CD4-positive, alpha-beta T cell treated with Interleukin-21 for 1 hour (primary cell): ENCODE measurements around the gene SLC6A17.

Experiments used
- DNase-seq: peaks from one replicate; pipeline ENCODE4 v3.0.0-alpha.2; 2020

SLC6A17 gene

DNA sequence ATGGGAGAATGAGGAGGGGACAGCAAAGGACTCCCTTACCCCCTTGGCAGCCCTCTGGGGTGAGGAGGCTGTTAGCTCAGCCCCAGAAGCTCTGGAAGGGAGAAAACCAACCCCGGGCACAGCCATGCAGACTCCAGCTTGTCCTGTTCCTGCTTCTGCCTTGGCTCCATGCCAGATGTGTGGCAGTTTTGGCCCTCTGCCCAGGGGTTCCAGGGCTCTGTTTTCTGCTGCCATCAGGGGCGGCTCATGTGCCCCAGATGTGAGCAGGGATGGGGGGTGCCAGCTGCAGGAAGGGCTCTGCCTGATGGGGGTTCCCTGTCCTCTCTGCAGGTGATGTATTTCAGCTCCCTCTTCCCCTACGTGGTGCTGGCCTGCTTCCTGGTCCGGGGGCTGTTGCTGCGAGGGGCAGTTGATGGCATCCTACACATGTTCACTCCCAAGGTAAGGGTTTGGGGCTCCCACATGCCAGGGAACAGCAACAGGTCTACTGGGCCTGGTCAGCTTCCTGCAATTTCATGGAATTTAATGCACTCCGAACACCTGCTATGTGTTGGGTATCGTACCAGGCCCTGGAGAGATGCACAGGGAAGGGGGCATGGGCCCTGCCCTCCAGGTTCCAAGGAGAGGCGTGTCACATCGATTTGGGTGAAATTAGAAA, 26.1 kb downstream of the SLC6A17 start:
- no peak for DNase-seq

- no peak for DNase-seq
Observed at GRCh38 chr1:110177775-110178174, 27.5 kb downstream of the SLC6A17 start.

DNA sequence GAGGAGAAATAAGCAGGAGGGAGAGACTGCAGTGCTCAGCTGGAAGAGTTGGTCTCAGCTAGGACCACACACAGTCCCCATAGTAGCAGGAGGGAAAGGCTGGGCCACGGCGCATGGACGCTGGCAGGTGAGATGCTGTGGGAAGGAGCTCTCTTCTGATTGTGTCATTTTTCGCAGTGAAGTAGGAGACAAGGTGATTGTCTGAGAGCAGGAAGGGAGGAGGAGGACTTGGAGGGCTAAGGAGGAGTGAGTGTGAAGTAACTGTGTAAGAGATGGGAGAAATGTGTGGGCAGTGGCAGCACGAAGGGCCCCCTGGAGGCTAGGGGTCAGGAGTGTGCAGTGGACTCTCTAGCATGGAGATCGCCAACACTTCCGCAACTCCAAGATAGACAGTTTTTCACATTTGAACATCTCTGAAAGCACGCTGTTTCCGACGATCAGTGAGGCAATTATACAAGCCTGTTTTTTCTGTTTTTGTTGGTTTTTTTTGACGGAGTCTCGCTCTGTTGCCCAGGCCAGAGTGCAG, 33.4 kb downstream of the SLC6A17 start:
- DNase-seq, result no peak

DNA sequence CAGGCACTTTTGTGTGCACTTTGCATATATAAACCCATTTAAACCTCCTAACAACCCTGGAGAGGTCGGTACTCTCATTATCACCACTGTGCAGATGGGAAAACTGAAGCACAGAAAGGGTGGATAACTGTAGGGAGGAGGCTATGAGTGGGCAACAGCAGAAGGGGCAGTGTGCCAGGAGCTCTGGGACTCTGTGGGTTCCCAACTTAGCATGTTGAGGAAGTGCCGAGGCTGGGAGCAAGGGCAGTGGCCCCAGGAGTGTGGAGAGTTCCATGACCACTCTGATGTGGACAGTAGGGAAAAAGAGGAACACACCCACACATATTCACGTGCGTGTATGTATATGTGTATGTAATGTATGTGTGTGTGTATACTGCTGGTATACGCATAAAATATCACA, 34.2 kb downstream of the SLC6A17 start:
- no peak for DNase-seq

- DNase-seq, result no peak
Observed at GRCh38 chr1:110185181-110185580, 34.9 kb downstream of the SLC6A17 start.

GRCh38 chr1:110186558-110186957, 36.3 kb downstream of the SLC6A17 start:
- DNase-seq, result no peak

DNA sequence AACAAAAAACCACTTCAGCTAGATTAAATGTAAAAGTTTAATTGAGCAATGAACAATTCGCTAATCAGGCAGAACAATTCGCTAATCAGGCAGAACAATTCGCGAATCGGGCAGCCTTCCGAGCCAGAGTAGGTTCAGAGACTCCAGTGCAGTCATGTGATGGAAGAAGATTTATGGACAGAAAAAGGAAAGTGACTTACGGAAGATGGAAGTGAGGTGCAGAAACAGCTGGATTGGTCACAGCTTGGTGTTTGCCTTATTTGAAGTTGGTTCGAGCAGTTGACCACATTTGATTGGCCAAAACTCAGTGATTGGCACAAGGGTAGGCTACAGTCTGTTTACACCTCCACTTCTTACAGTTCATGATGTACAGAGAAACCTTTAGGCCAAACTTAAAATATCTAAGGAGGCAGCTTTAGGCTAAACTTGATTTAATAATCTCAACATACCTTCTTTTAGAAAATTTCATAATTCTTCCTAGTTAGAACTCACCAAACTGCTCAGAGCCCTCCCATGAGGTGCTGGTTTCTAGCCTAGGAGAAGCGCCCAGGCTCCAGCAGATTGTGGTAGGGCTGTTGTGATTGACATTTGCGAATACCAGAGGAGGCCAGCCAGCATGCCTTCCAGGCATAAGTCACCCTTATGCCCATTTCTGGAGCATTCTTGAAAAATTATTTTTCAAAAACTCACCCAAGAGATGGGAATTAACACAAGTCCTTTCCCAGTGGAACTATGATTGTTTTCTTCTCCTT, 37.0 kb downstream of the SLC6A17 start:
- no peak for DNase-seq

- DNase-seq, result no peak
Observed at GRCh38 chr1:110188035-110188618, 37.8 kb downstream of the SLC6A17 start.

- DNase-seq, result no peak
Observed at GRCh38 chr1:110189181-110189580, 38.9 kb downstream of the SLC6A17 start.

- DNase-seq, result no peak
Observed at GRCh38 chr1:110190282-110190929, 40.1 kb downstream of the SLC6A17 start.

GRCh38 chr1:110192541-110192940, 42.2 kb downstream of the SLC6A17 start:
- DNase-seq, result no peak

DNA sequence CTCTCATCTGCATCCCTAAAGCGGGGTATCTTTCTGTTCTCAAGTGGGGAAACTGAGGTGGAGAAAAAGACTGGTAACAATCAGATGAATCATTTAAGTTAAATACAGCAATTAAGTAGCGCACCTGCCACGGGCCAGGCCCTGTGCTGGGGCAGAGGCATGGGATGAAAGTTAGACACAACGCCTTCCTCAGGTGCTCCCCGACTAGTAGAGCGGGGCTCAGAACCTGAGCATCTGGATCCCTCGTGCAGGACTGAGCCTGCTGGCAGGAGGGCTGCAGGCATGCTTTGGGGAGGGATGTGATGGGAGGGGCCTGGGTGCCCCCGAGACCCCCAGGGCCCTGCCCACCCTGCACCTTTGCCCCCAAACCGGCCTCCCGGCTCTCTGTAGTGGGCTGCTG, 44.9 kb downstream of the SLC6A17 start:
- DNase-seq, result no peak

GRCh38 chr1:110196917-110197765, 46.8 kb downstream of the SLC6A17 start:
- peak; percentile 70 for DNase-seq

DNA sequence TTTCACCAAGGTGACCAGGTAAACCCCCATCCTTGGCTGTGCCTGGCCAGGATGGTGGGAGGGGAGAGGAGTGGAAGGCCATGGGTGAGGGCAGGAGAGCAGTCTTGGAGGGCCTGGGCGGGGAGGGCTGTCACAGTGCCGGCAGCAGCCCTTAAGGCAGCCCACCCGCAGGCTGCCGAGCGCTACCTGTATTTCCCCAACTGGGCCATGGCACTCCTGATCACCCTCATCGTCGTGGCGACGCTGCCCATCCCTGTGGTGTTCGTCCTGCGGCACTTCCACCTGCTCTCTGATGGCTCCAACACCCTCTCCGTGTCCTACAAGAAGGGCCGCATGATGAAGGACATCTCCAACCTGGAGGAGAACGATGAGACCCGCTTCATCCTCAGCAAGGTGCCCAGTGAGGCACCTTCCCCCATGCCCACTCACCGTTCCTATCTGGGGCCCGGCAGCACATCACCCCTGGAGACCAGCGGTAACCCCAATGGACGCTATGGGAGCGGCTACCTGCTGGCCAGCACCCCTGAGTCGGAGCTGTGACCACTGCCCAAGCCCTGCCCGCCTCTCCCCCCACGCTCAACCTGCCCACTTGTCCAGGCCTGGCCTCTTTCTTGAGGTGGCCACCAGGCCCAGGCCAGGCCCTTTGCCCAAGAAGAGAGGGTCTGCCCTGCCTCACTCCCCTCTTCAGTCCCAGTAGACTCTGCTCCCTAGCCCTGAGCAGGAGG, 47.8 kb downstream of the SLC6A17 start:
- no peak for DNase-seq

- DNase-seq, result no peak
Observed at GRCh38 chr1:110198746-110199145, 48.5 kb downstream of the SLC6A17 start.

- DNase-seq, result no peak
Observed at GRCh38 chr1:110200190-110200589, 49.9 kb downstream of the SLC6A17 start.

DNA sequence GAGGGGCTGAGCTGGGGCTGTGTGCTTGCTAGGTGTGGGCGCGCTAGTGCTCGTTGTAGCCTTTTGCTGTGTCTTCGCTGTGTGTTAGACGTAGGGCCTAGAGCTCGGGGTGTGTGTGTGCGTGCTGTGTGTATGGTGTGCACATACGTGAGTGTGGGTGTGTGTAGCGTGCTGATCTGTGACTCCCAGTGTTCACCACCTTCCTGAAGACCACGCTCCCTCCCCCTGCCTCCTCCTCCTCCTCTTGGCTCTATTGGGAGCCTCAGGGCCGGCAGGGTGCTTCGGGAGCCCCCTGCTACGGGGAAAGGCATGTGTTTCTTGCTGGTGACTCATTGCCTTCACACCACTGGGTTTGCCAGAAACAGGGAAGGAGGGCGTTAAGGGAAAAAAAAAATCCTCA, 50.4 kb downstream of the SLC6A17 start:
- no peak for DNase-seq

DNA sequence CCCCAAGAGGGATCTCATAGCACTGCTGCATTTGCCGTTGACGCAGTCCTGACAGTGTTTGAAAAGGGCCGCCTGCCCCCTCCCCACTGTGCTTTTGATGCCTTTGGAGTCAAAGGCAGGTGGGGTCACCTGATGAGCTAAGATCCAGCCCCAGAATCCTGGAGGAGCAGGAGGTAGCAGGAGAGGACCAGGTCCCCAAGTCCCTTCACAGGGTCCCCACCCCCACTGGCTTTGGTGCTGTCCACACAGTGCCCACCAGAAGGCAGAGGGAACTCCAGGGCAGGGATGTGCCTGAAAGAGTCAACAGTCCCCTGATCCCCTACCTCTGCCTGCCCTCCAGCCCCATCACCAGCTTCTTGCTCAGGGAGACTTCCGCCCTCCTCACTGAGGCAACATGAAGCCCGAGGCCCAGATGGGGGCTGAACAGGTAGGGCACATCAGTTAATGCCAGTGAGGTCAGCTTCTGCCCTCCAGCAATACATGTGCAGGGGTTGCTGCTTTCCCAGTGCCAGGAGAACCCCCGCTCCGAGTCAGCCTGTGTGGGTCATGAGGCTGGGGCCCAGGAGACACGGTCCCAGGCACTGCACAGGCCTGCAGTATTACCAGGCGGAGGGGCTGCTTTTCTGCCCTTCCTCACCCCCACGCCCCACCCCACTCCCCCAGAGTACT, 51.0 kb downstream of the SLC6A17 start:
- DNase-seq, result no peak

- DNase-seq, result peak; percentile 85
Observed at GRCh38 chr1:110203021-110203661, 52.8 kb downstream of the SLC6A17 start.

DNA sequence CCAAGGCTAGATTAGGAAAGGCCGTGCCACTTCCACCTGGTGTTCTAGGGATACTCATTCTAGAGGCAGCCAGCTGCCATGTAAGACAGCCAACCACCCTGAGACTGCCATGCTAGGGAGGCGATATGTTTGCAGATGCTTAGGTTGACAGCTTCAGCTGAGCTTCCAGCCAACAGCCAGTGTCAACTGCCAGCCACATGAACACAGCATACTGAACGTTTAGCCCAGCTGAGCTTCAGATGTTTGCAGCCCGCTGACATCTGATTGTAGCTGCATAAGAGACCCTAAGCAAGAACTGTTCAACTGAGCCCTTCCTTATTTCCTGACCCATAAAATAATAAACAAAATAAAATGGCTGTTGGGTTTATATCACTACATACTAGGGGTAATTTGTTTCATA, 54.9 kb downstream of the SLC6A17 start:
- no peak for DNase-seq
